GM12872 (cell line): ENCODE data around the gene GCH1.

Experiments
- CTCF ChIP-seq: IDR thresholded peaks from 3 replicates; pipeline ENCODE4 v1.5.1; 2011; ENCODE audit warnings: low read depth, mild to moderate bottlenecking, low read length, moderate library complexity; ENCODE audit not compliant: insufficient read depth

GCH1 gene

GRCh38 chr14:54797986-54798385, 104.6 kb downstream of the GCH1 start:
- no peak for TF ChIP-seq CTCF

GRCh38 chr14:54797556-54797955, 105.1 kb downstream of the GCH1 start:
- no peak for TF ChIP-seq CTCF

- TF ChIP-seq CTCF, result no peak
Measured at GRCh38 chr14:54796961-54797360, 105.7 kb downstream of the GCH1 start.

GRCh38 chr14:54794796-54795195, 107.8 kb downstream of the GCH1 start:
- no peak for TF ChIP-seq CTCF

- TF ChIP-seq CTCF, result no peak
Measured at GRCh38 chr14:54794159-54794558, 108.5 kb downstream of the GCH1 start.

- TF ChIP-seq CTCF, result no peak
Measured at GRCh38 chr14:54792288-54792687, 110.3 kb downstream of the GCH1 start.
